Activated CD8-positive, alpha-beta memory T cell treated with anti-CD3 and anti-CD28 coated beads for 48 hours (primary cell): ENCODE data around the gene UBFD1.
A peak's percentile ranks its signal among the peaks of the same experiment; 100 is the strongest.
"Not testable (repeated sequence)": the region's sequence is repeated elsewhere in the genome, so short reads cannot be mapped to it uniquely, and the experiment has no call there.

Experiments used
- DNase-seq, 3 experiments: peaks; one replicate each; pipeline ENCODE4 v3.0.0-alpha.2; 2020; ENCODE audit warnings: low read depth in 2 of 3, low spot score in 2 of 3

The UBFD1 gene, protein sequence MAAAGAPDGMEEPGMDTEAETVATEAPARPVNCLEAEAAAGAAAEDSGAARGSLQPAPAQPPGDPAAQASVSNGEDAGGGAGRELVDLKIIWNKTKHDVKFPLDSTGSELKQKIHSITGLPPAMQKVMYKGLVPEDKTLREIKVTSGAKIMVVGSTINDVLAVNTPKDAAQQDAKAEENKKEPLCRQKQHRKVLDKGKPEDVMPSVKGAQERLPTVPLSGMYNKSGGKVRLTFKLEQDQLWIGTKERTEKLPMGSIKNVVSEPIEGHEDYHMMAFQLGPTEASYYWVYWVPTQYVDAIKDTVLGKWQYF

DNA sequence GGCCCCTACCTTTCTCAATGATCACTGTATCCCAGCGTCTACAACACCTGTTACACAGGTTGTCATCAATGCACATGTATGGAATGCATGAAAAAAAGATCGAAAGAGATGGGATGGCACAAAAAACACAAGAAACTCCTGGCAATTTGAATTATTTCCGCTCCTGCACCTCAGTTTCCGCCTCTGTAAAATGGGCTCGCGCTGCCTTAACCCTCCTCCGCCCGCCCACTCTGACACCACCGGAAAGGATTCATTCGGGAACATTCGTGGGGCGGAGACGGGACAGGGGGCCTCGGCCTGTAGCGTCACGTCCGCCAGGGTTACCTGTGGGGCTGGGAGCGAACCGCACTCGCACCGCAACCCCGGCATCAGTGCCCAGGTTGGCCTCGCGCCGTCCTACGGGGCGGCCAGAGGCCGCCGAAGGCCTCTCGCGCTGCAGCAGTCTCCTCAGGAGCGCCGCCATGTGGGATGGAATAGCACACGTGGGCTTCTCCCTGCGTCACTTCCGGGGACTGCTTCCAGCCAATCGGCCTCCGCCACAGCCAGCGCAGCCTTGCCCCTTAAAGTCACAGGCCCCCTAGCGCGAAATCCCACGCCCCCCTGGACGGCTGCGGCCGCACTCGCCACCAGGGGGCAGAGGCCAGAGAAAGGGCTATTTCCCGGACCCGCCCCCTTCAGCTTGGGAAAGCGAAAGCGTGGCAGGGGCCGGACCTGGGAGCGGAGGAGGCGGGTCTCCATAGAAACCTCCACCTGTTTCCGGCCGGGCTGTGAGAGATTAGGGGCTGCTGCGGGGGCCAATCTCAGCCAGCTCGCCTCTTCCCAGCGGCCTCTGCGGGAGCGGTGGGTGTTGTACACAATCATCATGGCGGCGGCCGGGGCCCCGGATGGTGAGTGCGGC, at the start of gene UBFD1, which contains the start of gene EARS2:
Gene UBFD1 (plus strand): TSS at position 847 of the 898 bp plus-strand sequence. CDS start 16 bp downstream, at position 863.
Gene EARS2 (minus strand): TSS at position 470 of the 898 bp plus-strand sequence. CDS start 7 bp downstream, at position 463.
- peak; percentile 95 to 99 (median 97) for DNase-seq

DNA sequence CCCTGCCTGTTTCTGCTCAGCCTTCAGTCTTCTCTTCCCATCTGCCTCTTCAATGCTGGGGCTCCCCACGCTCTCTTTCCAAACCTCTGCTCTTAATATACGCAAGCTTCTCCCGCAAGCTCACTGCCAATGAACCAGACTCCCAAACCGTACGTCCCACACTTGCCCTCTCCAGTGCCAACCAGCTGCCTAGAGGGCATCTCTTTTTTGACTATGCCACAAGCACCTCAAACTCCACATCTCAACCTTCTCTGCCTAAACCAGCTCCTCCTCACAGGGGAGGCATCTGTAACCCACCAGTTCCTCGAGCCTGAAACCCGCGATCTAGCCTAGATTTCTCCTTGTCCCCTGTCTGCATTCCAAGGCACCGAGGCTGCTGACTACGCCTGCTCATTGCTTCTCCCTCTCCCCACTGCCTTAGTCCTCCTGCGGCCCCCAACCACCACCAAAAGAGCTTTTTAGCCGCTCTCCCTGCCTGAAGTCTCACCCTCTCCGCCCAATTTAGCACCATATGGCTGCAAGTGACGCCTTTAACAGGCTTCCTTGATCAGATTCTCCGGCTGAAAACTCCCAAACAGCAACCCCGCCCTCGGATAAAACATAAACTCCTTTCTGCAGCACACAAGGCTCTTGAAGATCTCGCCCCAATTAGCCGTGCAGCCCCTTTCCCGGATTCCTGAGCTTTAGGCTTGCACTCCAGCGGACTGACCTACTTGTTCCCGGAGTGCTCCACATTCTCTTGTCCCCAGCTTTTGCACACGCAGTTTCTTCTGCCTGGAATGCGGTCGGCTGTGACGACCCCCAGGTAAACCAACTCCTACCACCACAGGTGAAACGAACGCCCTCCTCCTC, 48.7 kb upstream of the UBFD1 start:
- DNase-seq = no peak

DNA sequence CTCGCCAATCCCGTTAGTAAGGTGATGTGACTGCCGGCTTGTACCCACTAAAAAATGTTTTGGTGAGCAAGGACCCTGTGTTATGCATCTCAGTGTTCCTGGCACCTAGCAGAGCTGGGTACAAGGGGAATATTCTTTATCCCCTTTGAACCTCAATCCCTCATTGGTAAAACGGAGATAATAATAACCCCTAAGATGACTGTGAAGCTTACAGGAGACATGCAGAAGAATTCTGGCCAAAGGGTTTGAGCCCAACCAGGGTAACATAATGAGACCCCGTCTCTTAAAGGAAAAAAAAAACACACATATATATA, 48.1 kb upstream of the UBFD1 start:
- no peak for DNase-seq

DNA sequence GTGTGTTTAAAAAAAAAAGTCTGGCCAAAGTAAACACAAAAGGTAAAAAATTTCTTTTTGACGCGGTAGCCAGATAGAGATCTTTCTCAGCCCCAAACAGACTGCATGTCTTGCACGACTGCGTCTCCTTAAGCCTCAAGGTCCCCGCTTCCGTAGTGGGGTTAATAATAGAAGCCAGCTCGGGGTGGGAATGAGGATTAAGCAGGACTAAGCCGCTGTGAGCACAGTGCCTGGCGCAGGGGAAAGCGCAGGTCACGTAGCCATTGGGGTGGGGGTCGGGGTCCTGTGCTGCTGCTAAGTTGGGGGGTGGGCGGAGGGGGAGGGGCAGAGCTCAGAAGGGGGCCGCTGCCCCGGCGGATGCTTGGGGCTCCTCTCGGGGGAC, 47.8 kb upstream of the UBFD1 start:
- DNase-seq = no peak

DNA sequence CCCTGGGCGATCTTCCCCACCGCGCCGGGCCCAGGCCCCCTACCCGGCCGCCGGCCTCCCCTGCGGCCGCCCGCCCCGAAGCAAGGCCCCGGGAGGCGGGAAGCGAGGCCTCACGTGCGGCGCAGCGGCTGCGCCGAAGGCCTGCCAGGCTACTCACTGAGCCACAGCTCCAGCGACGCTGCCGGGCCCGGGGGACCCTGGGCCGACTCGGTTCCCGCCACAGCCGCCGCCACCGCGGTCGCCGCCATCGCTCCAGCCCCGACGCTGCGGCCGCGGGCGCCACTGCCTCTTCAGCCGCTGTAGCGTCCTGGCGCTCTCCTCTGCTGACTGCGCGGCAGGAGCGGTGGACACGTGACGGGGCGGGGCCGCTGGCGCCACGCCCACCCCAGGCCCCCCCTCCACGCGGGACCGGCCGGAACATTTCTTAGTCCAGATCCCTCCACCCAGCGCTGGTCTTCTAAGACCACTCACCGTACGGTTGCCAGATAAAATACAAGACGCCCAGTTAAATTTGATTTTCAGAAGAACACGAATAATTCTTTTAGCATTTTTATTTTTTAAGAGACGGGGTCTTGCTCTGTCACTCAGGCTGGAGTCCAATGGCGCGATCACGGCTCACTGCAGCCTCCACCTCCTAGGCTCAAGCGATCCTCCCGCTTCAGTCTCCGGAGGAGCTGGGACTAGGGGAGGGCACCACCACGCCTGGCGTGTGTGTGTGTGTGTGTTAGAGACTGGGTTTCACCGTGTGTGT, 47.2 kb upstream of the UBFD1 start, which contains the start of gene GGA2:
Gene GGA2 (minus strand): TSS at position 331 of the 751 bp plus-strand sequence. CDS start 83 bp downstream, at position 248.
- peak; percentile 65 to 70 (median 66) for DNase-seq

DNA sequence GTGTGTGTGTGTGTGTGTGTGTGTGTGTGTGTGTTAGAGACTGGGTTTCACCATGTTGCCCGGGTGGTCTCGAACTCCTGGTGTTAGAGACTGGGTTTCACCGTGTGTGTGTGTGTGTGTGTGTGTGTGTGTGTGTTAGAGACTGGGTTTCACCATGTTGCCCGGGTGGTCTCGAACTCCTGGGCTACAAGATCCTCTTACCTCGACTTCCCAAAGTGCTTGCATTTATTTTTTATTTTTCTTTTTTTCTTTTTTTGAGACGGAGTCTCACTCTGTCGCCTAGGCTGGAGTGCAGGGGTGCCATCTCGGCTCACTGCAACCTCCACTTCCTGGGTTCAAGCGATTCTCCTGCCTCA, 46.6 kb upstream of the UBFD1 start:
- DNase-seq = not testable (repeated sequence)

DNA sequence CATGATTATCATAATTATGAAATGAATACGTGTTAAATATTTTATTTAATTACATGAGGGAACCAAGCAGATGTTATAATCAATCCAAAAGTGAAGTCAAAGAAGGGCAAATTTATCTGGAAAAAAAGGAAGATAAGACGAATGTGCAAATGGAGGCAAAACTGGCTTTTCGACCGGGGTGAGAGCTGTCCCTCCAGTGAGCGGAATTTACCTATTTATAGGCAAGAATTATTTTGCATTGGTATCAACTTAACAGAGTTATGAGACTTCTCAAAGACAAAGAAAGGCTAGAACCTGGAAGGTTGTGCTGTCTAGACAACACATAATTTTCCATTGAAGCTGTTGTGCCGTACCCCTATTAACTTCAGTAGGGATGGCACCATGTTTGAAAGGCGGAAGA, 45.8 kb upstream of the UBFD1 start:
- DNase-seq = no peak

DNA sequence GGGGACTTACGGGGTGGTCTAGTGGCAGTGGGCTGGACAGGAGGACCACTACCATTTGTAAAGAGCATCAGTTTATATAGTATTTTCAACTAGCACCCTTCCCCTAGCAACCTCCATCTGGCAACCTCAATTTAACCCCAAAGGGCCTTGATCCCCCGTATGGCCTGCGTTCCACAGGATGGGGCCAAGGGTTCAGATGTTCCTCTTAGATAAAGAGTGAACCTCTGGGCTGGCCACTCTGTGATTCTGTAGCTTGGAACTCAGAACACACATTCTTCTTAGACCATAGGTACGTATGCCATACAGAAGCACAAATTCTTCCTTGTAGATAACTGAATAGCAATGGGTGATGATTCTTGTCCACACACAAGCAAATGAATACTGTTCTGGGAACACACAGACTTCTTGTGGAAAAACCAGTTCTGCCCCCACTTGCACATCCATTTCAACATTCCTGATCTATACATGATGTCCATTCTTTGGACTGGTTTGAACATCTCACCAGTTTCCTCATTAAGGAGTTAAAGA, 45.3 kb upstream of the UBFD1 start:
- no peak for DNase-seq

DNA sequence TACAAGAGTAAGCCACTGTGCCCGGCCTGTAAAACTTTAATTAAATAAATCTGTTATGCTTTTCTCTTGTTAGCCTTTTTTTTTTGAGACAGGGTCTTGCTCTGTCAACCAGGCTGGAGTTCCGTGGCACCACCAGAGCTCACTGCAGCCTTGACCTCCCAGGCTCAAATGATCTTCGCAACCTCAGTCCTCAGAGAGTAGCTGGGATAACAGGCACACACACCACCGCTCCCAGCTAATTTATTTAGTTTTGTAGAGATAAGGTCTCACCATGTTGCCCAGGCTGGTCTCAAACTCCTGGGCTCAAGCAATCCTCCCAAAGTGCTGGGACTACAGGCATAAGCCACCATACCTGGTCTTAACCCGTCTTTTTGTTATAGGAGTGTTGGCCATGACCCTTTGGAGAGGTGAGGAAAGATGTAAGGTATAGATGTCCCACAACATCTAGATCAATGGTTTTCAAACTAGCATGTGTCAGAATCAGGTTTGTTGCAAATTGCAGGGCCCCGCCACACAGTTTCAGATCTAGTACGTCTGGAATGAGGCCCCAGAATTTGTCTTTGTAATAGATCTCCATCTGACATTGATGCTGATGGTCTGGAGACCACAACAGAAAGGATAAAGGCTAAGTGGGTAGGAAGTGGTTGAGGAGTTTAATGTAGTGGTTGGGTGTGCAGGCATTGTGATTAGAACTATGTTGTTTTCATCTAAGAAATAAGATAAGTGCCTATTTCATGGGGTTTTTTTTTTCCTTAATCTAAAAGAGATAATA, 43.0 kb upstream of the UBFD1 start:
- DNase-seq = peak in 1 of 3 experiments; percentile 4

DNA sequence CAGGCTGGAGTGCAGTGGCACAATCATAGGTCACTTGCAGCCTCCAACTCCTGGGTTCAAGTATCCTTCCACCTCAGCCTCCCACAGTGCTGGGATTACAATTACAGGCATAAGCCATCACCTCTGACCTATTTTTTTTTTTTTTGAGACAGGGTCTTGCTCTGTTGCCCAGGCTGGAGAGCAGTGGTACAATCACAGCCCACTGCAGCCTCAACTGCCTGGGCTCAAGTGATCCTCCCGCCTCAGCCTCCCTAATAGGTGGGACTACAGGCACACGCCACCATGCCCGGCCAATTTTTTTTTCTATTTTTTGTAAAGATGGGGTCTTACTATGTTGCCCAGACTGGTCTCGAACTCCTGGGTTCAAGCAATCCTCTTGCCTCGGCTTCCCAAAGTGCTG, 41.6 kb upstream of the UBFD1 start:
- DNase-seq = no peak

DNA sequence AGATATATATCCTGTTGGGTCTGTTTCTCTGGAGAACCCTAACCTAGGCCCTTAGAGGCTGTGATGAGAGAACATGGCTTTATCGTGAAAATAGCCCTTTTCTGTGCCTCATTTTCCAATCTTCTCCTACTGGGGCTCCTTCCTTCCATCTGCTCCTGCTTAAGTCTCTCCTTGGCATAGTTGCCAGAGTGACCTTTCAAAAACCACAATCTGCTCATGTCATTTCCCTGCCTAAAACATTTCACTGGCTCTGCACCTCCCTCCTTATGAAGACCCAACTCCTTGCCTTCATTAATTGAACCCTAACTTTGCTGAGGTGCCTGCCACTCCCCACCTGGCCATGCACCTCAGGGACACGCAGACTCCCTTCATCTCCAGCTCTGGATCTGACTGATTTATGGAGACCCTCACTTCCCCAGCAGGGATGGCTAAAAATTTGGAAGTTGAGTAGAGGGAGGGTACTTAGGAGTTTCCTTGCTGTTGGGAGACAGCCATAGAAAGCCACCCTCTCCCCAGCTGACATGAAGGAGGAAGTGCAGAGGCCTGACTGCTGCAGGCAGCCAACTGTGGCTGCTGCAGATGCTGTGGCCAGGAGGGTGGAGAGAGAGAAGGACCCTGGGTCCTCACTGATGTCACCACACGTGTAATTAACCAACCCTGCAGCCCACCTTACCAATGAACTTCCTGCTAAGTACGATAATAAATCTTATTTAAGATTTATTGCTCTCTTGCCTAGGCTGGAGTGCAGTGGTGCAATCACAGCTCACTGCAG, 41.0 kb upstream of the UBFD1 start:
- DNase-seq = no peak

DNA sequence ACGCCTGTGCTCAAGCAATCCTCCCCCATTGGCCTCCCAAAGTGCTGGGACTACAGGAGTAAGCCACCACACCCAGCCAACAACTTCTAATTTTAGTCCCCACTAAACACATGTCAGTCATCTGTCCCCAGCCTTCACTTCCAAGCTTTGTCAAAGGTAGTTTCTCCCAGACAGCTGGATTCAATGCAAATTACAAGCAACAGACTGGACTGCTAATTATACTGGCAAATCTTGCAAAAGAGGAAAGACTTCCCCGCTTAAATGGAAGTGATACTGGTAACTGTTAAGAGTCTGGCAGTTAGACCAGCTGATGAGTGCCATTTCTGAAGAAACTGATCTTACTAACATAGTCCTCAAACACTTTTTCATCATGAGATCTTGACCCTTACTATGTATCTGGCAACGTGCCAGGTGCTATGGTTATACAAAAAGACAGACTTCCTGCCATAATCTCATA, 39.1 kb upstream of the UBFD1 start:
- no peak for DNase-seq

DNA sequence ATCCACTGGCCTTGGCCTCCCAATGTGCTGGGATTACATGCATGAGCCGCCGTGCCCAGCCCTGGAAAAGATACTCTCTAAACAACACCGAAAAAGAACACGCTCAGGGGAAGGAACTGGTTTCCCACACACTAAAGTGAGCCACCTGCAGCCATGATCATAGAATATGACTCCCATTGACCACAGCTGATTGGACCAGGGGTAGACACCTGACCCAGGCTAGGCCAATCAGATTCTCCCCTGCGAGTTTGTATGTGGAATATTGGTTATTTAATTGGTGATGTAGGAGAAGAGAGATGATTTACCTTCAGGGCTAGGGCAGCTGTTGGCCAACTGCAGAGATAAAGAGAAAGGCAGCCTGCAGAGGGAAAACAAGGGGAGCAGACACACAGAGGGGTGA, 38.2 kb upstream of the UBFD1 start:
- no peak for DNase-seq

DNA sequence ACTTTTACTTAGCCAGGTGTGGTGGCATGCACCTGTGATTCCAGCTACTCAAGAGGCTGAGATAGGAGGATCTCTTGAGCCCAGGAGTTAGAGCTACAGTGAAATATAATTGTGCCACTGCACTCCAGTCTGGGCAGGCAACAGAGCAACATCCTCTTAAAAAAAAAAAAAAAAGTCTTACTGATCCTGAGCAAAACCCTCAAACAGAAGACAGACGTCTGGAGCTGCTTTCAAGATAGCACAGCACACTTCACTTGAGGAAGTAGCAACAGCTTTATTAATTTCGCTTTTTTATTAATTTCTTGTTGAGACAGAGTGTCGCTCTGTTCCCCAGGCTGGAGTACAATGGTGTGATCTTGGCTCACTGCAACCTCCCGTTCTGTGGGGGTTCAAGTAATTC, 37.0 kb upstream of the UBFD1 start:
- DNase-seq = no peak

DNA sequence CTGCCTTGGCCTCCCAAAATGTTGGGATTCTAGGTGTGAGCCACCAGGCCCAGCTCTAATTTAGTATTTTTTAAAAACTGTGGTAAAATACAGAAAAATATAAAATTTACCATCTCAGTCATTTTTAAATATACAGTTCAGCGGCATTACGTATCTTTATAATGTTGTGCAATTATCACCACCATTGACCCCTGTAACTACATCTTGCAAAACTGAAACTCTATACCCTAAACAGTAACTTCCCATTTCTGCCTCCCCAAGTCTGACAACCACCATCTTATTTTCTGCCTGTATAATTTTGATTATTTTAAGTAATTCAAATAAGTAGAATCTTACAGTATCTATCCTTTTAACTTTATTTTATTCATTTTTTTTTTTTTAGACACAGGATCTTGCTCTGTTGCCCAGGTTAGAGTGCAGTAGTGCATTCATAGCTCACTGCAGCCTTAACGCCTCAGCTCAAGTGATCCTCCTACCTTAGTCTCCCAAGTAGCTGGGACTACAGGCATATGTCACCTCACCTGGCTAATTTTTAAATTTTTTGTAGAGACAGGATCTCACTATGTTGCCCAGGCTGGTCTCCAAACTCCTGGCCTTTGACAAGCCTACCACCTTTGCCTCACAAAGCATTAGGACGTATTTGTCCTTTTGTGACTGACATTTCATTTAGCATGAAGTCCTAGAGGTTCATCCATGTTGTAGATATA, 36.3 kb upstream of the UBFD1 start:
- no peak for DNase-seq

DNA sequence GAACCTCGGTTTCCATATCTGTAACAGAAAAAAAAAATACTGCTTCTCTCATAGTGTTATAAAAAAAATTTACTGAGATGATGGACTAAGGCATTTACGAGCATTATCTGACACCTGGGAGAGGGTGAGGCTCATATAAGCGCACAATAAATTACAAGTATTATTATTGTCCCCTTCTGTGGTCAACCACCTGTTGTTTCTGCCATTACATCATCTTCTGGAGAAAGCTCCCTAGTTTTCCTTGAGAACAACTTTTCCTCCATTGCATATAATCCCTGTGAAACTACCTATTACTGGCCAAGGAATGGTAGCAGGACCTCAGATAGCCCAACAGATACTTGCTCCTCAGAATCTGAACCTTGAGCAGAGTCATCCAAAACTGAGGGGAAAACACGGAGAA, 35.6 kb upstream of the UBFD1 start:
- no peak for DNase-seq

DNA sequence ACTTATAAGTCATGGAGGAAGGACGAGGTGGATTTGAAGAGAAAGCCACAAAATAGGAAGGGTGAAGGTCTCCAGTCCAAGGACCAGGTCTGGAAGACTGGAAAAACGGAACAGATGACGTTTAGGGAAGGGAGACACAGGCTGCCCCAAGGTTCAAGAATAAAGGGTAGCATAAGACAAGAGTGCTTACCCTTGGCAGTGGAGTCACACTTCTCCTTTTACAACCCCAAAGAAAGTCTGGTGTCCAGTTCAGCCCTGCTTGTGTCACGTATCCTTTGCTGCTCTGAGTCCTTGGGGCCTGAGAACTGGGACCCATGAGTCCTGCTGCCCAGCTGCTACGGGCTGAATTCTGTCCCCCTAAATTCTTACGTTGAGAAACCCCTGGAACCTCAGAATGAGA, 34.2 kb upstream of the UBFD1 start:
- no peak for DNase-seq

DNA sequence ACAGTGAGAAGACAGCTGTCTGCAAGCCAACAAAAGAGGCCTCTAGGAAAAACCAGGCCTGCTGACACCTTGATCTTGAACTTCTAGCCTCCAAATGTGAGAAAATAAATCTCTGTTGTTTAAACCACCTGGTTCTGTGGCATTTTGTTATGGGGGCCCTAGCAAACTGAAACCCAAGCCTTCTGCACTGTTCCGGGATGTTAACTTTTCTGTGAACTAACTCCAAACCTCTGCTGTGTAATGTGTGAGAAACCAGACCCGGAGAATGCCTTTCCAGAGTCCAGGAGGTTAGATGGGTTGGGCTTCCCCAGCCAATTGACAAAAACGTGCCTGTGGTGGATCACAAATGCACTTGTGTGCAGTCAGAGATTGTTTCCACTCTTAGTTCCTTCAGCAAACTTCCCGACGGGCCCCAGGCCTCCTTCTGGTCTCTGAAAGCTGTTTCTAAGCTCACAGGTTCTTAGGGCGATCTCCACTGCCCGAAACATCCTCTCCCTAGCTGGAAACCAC, 33.6 kb upstream of the UBFD1 start:
- no peak for DNase-seq
